K562 (cell line): ENCODE data around the gene PTBP2.

ENCODE experiments used
- NFYB ChIP-seq: IDR thresholded peaks from 2 replicates; pipeline ENCODE4 v1.6.1; 2011; ENCODE audit warnings: mild to moderate bottlenecking, moderate library complexity; ENCODE audit not compliant: insufficient read length; ENCODE audit errors: extremely low read depth
- SMAD1 ChIP-seq: fragments of 150-350 bp; IDR thresholded peaks from 2 replicates; pipeline ENCODE4 v1.6.1; 2014; ENCODE audit warnings: low read length, low read depth; ENCODE audit not compliant: partially characterized antibody

DNA sequence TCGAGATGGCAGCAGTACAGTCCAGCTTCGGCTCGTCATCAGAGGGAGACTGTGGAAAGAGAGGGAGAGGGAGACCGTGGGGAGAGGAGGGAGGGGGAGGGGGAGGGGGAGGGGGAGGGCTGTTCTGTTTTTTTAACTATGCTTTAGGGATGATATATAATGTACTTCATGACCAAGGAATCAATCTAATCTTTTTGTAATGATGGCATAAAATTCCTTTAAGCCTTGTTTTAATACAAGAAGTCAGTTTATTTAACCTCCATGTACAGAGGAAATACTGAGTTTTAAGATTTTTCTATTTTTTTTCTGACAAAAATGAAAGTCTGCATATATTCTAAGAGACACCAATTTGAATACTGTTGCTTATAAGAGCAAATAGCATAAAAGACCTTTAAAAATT is 41.9 kb downstream of the PTBP2 start:
- TF ChIP-seq NFYB (no peak), SMAD1 (no peak)
